ENCODE measurements around the gene SH3RF2.

Gene SH3RF2

GRCh38 chr5:145898171-145898570 is 38.2 kb upstream of the SH3RF2 start:
- Histone ChIP-seq H3K36me3 (no peaks in the 10 kb centered on the region), H3K27me3 (no peaks in the 10 kb centered on the region), H3K9me3 (no peaks in the 10 kb centered on the region), H3K4me3 (no peak overlapping the region), H3K27ac (no peak overlapping the region), H3K4me1 (no peaks in the 10 kb centered on the region)
- no peak for DNase-seq
- no peak for TF ChIP-seq CTCF (IDR thresholded peaks at IDR 0.05)
- intact Hi-C loops (cut with DNase I; ENCODE audit: low total_unique reads) = no loop called here

- intact Hi-C loops (cut with DNase I; ENCODE audit: low total_unique reads) = no loop called here
- TF ChIP-seq CTCF (IDR thresholded peaks at IDR 0.05) = no peak
- no peak overlapping the region for H3K4me3 ChIP-seq
- H3K36me3 ChIP-seq = no peaks in the 10 kb centered on the region
- H3K4me1 ChIP-seq = no peaks in the 10 kb centered on the region
- no peaks in the 10 kb centered on the region for H3K9me3 ChIP-seq
- DNase-seq = no peak
- H3K27me3 ChIP-seq = no peaks in the 10 kb centered on the region
- no peak overlapping the region for H3K27ac ChIP-seq
Observed at GRCh38 chr5:145902421-145902820, 34.0 kb upstream of the SH3RF2 start.

- peak in 1 of 2 experiments; percentile 6 for TF ChIP-seq CTCF (IDR thresholded peaks at IDR 0.05)
- no peaks in the 10 kb centered on the region for H3K27me3 ChIP-seq
- no peak overlapping the region for H3K4me3 ChIP-seq
- no peaks in the 10 kb centered on the region for H3K4me1 ChIP-seq
- DNase-seq = no peak
- intact Hi-C loops (cut with DNase I; ENCODE audit: low total_unique reads) = no loop called here
- no peaks in the 10 kb centered on the region for H3K9me3 ChIP-seq
- H3K27ac ChIP-seq = no peak overlapping the region
- H3K36me3 ChIP-seq = no peaks in the 10 kb centered on the region
Observed at GRCh38 chr5:145903113-145903512, 33.3 kb upstream of the SH3RF2 start.

- TF ChIP-seq CTCF (IDR thresholded peaks at IDR 0.05) = no peak
- intact Hi-C loops (cut with DNase I; ENCODE audit: low total_unique reads) = no loop called here
- no peak for DNase-seq
- Histone ChIP-seq H3K4me3 (no peak overlapping the region), H3K4me1 (no peaks in the 10 kb centered on the region), H3K27me3 (no peaks in the 10 kb centered on the region), H3K9me3 (no peaks in the 10 kb centered on the region), H3K36me3 (no peaks in the 10 kb centered on the region), H3K27ac (no peak overlapping the region)
Observed at GRCh38 chr5:145903867-145904266, 32.5 kb upstream of the SH3RF2 start.

- Histone ChIP-seq H3K27me3 (no peaks in the 10 kb centered on the region), H3K36me3 (no peaks in the 10 kb centered on the region), H3K9me3 (no peaks in the 10 kb centered on the region), H3K4me3 (no peak overlapping the region), H3K4me1 (no peaks in the 10 kb centered on the region), H3K27ac (no peak overlapping the region)
- no peak for DNase-seq
- intact Hi-C loops (cut with DNase I; ENCODE audit: low total_unique reads) = no loop called here
- no peak for TF ChIP-seq CTCF (IDR thresholded peaks at IDR 0.05)
Observed at GRCh38 chr5:145904743-145905142, 31.6 kb upstream of the SH3RF2 start.

GRCh38 chr5:145906401-145906800 is 30.0 kb upstream of the SH3RF2 start:
- TF ChIP-seq CTCF (IDR thresholded peaks at IDR 0.05) = no peak
- DNase-seq = no peak
- Histone ChIP-seq H3K27me3 (no peaks in the 10 kb centered on the region), H3K27ac (no peak overlapping the region), H3K4me3 (no peak overlapping the region), H3K9me3 (no peaks in the 10 kb centered on the region), H3K4me1 (no peaks in the 10 kb centered on the region), H3K36me3 (no peaks in the 10 kb centered on the region)
- intact Hi-C loops (cut with DNase I; ENCODE audit: low total_unique reads) = no loop called here
